NCI-H2171 treated with DMSO at 0.1 percent for 48 hours (cell line): ENCODE measurements around the gene RPL7L1.
"Not testable (repeated sequence)": the region's sequence is repeated elsewhere in the genome, so short reads cannot be mapped to it uniquely, and the experiment has no call there.

Source experiments
- DNase-seq: peaks from one replicate; lab custom pipeline; 2025; lab: John Stamatoyannopoulos, UW

RPL7L1 gene

DNA sequence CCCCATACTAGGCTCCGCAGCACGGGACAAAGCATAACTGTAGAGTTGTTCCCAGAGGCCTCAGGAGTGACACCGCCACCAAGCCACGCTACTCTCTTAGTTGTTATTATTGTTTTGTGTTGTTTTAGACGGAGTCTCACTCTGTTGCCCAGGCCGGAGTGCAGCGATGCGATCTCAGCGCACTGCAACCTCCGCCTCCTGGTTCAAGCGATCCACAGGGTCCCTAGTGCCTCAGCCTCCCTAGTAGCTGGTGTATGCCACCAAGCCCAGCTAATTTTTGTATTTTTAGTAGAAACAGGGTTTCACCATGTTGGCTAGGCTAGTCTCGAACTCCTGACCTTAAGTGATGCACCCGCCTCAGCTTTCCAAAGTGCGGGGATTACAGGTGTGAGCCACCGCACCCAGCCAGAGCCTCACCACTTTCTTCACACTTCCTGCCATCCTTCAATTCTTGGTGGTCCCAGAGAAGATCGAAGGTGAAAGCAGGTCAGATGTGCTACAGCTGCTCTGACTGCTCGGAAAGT lies 11.8 kb downstream of the RPL7L1 start:
- DNase-seq = no peak

GRCh38 chr6:42894041-42894828 lies 14.8 kb downstream of the RPL7L1 start:
- not testable (repeated sequence) for DNase-seq

GRCh38 chr6:42896178-42896719 lies 16.8 kb downstream of the RPL7L1 start:
- no peak for DNase-seq

- peak; percentile 64 for DNase-seq
These were observed 19.5 kb downstream of the RPL7L1 start for GRCh38 chr6:42898891-42899361.

GRCh38 chr6:42899871-42900270 lies 20.5 kb downstream of the RPL7L1 start:
- peak; percentile 68 for DNase-seq

DNA sequence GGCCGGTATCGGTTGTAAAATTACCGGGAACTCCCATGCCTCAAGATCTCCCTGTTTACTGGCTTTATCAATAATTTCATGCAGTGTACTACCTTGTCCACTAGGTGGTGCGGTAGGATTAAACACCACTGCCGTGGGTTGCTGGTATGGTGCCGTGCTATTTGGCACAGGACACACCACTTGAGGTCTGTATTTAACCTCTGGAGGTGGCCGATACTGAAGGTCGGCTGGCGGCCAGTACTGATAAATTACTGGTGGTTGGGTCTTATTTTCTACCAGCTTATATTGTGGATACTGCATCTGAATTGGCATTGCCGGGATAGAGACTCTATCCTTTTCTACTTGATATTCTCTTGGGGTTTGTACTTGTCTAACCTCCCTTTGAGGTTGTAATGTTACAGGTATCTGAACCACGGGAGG lies 22.1 kb downstream of the RPL7L1 start:
- DNase-seq = peak; percentile 86

DNA sequence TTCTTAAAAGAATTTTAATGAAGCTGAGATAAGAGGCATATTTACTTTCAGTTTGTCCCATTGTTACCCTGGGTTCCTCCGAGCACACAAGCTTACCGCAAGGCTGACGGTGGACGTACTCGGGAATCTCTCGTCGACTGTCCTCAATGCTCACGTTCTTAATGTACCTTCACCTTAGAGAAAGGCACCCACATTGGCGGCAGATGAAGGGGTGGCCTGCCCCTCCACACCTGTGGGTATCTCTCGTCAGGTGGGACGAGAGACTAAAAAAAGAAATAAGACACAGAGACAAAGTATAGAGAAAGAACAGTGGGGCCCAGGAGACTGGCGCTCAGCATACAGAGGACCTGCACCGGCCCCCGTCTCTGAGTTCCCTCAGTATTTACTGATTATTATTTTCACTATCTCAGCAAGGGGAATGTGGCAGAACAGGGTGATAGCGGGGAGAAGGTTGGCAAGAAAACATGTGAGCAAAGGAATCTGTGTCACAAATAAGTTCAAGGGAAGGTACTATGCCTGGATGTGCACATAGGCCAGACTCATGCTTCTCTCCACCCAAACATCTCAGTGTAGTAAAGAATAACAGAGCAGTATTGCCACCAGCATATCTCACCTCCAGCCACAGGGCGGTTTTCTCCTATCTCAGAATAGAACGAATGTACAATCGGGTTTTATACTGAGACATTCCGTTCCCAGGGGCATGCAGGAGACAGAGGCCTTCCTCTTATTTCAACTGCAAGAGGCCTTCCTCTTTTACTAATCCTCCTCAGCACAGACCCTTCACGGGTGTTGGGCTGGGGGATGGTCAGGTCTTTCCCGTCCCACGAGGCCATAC lies 23.2 kb downstream of the RPL7L1 start:
- not testable (repeated sequence) for DNase-seq

DNA sequence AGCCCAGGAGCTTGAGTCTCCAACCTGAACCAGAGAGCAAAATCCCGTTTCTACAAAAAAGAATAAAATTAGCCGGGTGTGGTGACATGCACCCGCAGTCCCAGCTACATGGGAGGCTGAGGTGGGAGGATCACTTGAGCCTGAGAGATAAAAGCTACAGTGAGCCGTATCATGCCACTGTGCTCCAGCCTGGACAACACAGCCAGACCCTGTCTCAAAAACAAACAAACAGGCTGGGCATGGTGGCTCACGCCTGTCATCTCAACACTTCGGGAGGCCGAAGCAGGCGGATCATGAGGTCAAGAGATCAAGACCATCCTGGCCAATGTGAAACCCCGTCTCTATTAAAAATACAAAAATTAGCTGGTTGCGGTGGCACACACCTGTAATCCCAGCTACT lies 25.1 kb downstream of the RPL7L1 start:
- DNase-seq = no peak

DNA sequence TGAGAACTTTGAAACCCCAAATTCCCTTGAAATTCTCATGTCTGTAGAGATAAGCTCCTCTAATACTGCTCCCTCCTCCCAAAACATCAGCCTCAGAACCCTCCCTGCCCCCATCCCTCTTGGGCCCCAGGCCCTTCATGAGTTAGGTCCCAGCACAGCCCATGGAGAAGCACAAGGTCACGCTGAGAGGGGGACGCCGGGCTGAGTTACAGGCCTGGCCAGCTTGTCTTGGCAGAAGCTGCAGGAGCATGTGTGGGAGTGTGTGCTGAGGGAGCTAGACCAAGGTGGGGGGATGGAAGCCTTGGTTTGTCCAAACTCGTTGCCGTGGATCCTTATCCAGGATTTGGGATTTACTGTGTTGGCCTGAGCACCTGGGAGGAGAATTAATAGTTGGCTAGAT lies 27.9 kb downstream of the RPL7L1 start:
- no peak for DNase-seq

DNA sequence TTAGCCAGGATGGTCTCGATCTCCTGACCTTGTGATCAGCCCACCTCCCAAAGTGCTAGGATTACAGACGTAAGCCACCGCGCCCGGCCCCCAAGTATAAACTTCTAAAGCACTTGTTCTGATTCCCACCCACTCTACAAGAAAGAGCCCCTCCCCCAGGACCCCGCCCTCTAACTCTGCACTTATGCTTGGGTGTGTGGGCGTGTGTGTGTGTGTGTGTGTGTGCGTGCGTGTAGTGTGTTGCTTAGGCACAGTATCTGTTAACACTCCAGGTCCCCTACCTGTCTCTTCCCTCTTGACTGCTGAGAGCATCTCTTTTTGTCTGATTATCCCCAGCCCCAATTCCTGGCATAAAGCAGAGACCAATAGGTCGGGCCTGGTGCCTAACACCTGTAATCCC lies 30.4 kb downstream of the RPL7L1 start:
- no peak for DNase-seq

DNA sequence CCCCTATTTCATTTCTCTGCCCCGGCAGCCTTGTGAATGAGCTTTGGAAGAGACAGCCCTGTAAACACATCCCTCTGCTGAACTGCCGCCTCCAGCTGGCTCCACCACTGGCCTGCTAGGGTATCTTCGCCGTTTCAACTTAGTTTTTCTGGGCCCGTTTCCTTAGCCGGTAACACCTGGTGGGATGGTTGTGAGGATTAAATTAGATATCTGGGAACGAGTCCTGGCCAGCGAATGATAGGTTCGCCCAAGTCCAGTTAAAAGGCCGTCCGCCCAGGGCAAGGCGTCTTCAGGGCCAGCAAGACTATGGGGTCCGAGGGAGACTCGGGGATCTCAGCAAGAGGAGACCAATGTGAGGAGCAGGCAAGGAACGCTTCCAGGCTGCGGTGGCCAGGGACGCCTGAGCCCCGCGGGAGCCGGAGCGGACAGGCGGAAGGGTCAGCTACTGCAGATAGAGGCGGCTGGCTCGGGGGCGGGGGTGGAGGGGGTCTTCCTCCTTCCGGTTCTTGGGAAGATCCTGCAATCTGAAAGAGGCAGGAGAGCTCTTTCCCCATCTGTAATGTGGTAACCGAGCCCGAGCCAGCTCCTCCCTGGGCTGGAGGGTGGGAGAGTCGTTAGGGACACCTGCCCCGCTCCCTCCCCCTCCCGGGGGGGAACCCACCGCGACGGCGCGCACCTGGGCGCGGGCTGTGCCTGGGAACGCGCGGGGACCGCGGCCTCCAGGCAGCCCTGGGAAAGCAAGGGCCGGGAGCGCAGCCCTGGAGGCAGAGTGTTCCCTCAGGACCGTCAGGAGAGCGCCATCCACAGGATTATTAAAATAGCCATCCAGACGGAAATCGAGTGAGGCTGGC lies 32.0 kb downstream of the RPL7L1 start:
- peak; percentile 98 for DNase-seq

DNA sequence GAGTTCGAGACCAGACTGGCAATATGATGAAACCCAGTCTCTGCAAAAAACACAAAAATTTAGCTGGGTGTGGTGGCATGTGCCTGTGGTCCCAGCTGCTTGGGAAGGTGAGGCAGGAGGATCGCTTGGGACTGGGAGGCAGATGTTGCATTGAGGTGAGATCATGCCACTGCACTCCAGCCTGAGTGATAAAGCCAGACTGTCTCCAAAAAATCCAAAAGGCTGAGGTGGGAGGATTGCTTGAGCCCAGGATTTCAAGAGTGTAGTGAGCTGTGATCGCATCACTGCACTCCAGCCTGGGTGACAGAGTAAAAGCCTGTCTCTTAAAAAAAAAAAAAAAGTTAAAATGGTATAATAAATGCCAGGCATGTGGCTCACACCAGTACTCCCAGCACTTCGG lies 35.1 kb downstream of the RPL7L1 start:
- DNase-seq = peak; percentile 55

GRCh38 chr6:42915732-42916131 lies 36.3 kb downstream of the RPL7L1 start, which contains the start of gene PTCRA:
TSS of gene PTCRA (plus strand) at chr6:42916053. CDS start at chr6:42916070, 17 bp downstream.
- no peak for DNase-seq

- DNase-seq = no peak
These were observed 36.9 kb downstream of the RPL7L1 start for GRCh38 chr6:42916288-42916687.

DNA sequence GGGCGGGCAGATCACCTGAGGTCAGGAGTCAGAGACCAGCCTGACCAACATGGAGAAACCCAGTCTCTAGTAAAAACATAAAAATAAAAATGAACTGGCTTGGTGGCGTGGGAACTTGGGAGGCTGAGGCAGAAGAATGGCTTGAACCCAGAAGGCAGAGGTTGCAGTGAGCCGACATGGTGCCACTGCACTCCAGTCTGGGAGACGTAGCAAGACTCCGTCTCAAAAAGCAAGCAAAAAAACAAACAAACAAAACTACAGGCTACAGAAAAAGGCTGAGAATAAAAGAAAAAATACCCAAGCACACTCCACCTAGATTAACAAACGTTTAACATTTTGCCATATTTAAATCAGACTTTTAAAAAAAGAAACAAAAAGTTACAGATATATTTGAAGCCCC lies 42.4 kb downstream of the RPL7L1 start:
- no peak for DNase-seq

DNA sequence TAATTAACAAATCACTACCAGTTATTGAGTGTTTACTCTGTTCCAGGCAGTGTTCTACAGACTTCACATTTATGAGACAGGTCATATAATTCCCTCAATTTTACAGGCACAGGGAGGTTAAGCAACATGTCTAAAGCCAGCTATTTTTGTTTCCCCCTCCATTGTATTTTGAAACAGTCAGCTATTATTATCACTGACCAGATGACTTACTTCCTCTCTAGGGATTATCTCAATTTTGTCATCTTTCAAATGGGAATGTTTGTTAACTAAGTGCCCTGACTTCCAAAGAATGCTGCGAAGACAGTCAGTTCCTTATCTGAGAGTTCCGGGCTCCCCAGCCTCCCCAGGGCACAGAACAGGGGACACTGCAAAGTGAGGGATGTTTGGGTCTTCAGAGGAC lies 44.2 kb downstream of the RPL7L1 start:
- no peak for DNase-seq

DNA sequence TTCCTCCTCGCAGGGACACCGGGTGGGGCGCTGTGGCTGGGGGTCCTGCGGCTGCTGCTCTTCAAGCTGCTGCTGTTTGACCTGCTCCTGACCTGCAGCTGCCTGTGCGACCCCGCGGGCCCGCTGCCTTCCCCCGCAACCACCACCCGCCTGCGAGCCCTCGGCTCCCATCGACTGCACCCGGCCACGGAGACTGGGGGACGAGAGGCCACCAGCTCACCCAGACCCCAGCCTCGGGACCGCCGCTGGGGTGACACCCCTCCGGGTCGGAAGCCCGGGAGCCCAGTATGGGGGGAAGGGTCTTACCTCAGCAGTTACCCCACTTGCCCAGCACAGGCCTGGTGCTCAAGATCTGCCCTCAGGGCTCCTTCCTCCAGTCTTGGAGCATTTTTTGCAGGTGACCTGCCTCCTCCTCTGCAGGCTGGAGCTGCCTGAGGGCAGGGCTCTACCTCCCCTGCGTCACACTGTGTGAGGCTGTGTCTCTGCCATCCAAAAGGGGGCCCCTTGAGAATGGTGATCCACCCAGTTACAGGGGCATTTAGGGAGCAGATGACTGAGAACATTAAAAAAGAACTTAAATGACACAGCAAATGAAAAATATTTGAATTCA lies 45.9 kb downstream of the RPL7L1 start:
- DNase-seq = no peak

- DNase-seq = peak; percentile 99
These were observed 49.8 kb downstream of the RPL7L1 start, which contains the start of gene CNPY3 for GRCh38 chr6:42928986-42929820. TSS of gene CNPY3 (plus strand) at chr6:42929480. CDS start at chr6:42929571, 91 bp downstream.

DNA sequence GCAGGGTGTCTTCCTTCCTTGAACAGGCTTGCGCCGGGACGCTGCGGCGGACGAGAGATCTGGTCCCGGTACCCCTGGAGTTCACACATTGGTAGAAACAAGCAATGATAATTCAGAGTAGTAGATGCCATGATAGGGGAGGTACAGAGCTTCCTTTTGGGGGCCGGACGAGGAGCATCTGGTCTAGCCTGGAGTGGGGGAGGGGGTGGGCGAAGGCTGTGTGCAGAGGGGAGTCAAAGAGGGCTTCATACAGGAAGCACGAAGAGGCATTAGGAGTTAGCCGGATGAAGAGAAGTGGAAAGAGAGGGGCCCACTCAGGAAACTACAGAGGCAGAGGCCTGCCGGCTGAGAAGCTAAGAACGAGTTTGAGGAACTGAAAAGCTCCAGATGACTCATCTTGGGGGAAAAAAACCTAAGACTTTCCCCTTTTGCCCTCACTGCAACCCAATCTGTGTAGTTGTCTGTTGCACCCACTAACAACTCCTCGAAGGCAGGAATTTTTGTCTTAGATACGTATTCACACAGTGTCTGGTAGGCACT lies 50.5 kb downstream of the RPL7L1 start:
- peak; percentile 87 for DNase-seq

DNA sequence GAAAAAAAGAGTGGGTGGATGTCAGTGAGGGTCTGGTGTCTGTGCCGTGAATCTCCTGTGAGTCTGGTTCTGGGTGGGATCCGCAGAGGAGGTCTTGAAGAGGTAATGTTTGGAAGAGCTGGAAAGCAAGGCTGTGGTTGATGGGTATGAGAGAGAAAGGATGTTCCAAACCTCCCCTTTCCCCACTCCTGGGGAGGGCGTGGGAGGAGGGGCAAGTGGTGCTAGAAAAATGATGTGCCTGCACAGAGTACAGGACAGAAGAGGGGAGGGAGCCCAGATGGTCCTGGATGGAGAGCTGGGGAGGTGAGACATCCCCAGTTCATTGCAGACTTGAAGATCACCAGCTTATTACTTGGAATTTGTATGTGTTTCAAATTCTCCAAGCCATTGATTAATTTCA lies 53.0 kb downstream of the RPL7L1 start:
- DNase-seq = no peak
